WTC11 (cell line): ENCODE data around the gene PSMD14. TPM values are rescaled to one million over a fixed set of nuclear protein-coding genes. Genes with fewer than 3 reads are reported as not detected.

Source experiments
- ATAC-seq: fragments of 200-7000 bp; cut with Tn5 transposase; 2 replicates; pipeline ENCODE4 v1.10.0; 2021; ENCODE audit warnings: mild to moderate bottlenecking, moderate library complexity
- CTCF ChIA-PET: fragments of 300-600 bp; sonication (Branson Sonifier 250); formaldehyde crosslinking; loops from one replicate; lab custom pipeline; 2021; ENCODE audit warnings: antibody characterized with exemption; lab: Charles Lee
- POLR2A ChIA-PET: fragments of 350-600 bp; sonication (Branson Sonifier 250); formaldehyde crosslinking; loops from one replicate; lab custom pipeline; 2021; ENCODE audit warnings: antibody characterized with exemption; lab: Charles Lee
- DNase-seq: peaks from one replicate; pipeline ENCODE4 v3.0.0; 2021; ENCODE audit warnings: low spot score
- H3K27ac Mint-ChIP-seq: 2 replicates; pipeline ENCODE4 v1.8.0; 2021; ENCODE audit warnings: mixed read lengths
- H3K27me3 Mint-ChIP-seq: 2 replicates; pipeline ENCODE4 v1.8.0; 2021; ENCODE audit warnings: low read depth, mild to moderate bottlenecking, moderate library complexity, mixed read lengths
- H3K36me3 Mint-ChIP-seq: 2 replicates; pipeline ENCODE4 v1.8.0; 2021; ENCODE audit warnings: mixed read lengths
- H3K4me1 Mint-ChIP-seq: 2 replicates; pipeline ENCODE4 v1.8.0; 2022; ENCODE audit warnings: mixed read lengths
- H3K4me3 Mint-ChIP-seq: 2 replicates; pipeline ENCODE4 v1.8.0; 2021; ENCODE audit warnings: mild to moderate bottlenecking, moderate library complexity, mixed read lengths
- H3K9me3 Mint-ChIP-seq: 2 replicates; pipeline ENCODE4 v1.8.0; 2021; ENCODE audit warnings: mixed read lengths
- ARID4B ChIP-seq: sonication (generic); formaldehyde crosslinking; IDR thresholded peaks from 2 replicates; pipeline ENCODE4 v1.8.0; 2023; ENCODE audit warnings: missing genetic modification reagents, mild to moderate bottlenecking, borderline replicate concordance
- CBFB ChIP-seq: sonication (generic); formaldehyde crosslinking; IDR thresholded peaks from 2 replicates; pipeline ENCODE4 v1.8.1; 2022; ENCODE audit warnings: mild to moderate bottlenecking, low read depth, missing genetic modification reagents
- CREM ChIP-seq: sonication (generic); formaldehyde crosslinking; IDR thresholded peaks from 2 replicates; pipeline ENCODE4 v1.8.1; 2022; ENCODE audit warnings: mild to moderate bottlenecking, missing genetic modification reagents, moderate library complexity
- EMX1 ChIP-seq: fragments of 250-450 bp; sonication (Bioruptor Pico); IDR thresholded peaks from 2 replicates; pipeline ENCODE4 v1.8.0; 2021; ENCODE audit warnings: mild to moderate bottlenecking
- FOXP4 ChIP-seq: sonication (generic); formaldehyde crosslinking; IDR thresholded peaks from 2 replicates; pipeline ENCODE4 v1.8.0; 2022; ENCODE audit warnings: mild to moderate bottlenecking, missing genetic modification reagents
- GRHL2 ChIP-seq: fragments of 250-450 bp; sonication (Bioruptor Pico); IDR thresholded peaks from 2 replicates; pipeline ENCODE4 v1.8.0; 2022; ENCODE audit warnings: mild to moderate bottlenecking, moderate library complexity; ENCODE audit not compliant: insufficient replicate concordance, severe bottlenecking
- HMGXB4 ChIP-seq: sonication (generic); formaldehyde crosslinking; IDR thresholded peaks from 2 replicates; pipeline ENCODE4 v1.8.1; 2023; ENCODE audit warnings: mild to moderate bottlenecking, moderate library complexity, missing genetic modification reagents
- IRF1 ChIP-seq: sonication (generic); formaldehyde crosslinking; IDR thresholded peaks from 2 replicates; pipeline ENCODE4 v1.8.0; 2023; ENCODE audit warnings: missing genetic modification reagents
- KAT7 ChIP-seq: sonication (generic); formaldehyde crosslinking; IDR thresholded peaks from 2 replicates; pipeline ENCODE4 v1.8.1; 2023; ENCODE audit warnings: missing genetic modification reagents, mild to moderate bottlenecking, borderline replicate concordance
- MLX ChIP-seq: sonication (generic); formaldehyde crosslinking; IDR thresholded peaks from 2 replicates; pipeline ENCODE4 v1.8.1; 2023; ENCODE audit warnings: mild to moderate bottlenecking, missing genetic modification reagents, moderate library complexity
- NFATC4 ChIP-seq: fragments of 250-450 bp; sonication (Bioruptor Pico); IDR thresholded peaks from 2 replicates; pipeline ENCODE4 v1.9.0; 2021; ENCODE audit warnings: mild to moderate bottlenecking
- RORB ChIP-seq: fragments of 250-450 bp; sonication (Bioruptor Pico); IDR thresholded peaks from 2 replicates; pipeline ENCODE4 v1.9.0; 2021; ENCODE audit warnings: mild to moderate bottlenecking
- SMAD3 ChIP-seq: sonication (generic); formaldehyde crosslinking; IDR thresholded peaks from 2 replicates; pipeline ENCODE4 v1.8.0; 2022; ENCODE audit warnings: missing genetic modification reagents, mild to moderate bottlenecking, borderline replicate concordance
- SMAD4 ChIP-seq: sonication (generic); formaldehyde crosslinking; IDR thresholded peaks from 2 replicates; pipeline ENCODE4 v1.8.0; 2022; ENCODE audit warnings: mild to moderate bottlenecking, missing genetic modification reagents
- SOX15 ChIP-seq: fragments of 250-450 bp; sonication (Bioruptor Pico); IDR thresholded peaks from 2 replicates; pipeline ENCODE4 v1.9.0; 2021; ENCODE audit warnings: mild to moderate bottlenecking
- ZNF232 ChIP-seq: sonication (generic); formaldehyde crosslinking; IDR thresholded peaks from 2 replicates; pipeline ENCODE4 v1.8.0; 2022; ENCODE audit warnings: mild to moderate bottlenecking, missing genetic modification reagents
- ZNF416 ChIP-seq: fragments of 250-450 bp; sonication (Bioruptor Pico); IDR thresholded peaks from 2 replicates; pipeline ENCODE4 v1.9.0; 2021; ENCODE audit warnings: mild to moderate bottlenecking, inconsistent platforms
- ZNF512 ChIP-seq: sonication (generic); formaldehyde crosslinking; IDR thresholded peaks from 2 replicates; pipeline ENCODE4 v1.8.1; 2022; ENCODE audit warnings: missing genetic modification reagents, borderline replicate concordance
- total RNA-seq: library from RNA; stranded (reverse); gene quantifications from 3 replicates; pipeline ENCODE4 v1.2.3, GENCODE V29; 2021

The PSMD14 gene
- total RNA-seq, 1 experiment from 2014 or later = 80.5 TPM

GRCh38 chr2:161316701-161317100 is 8.5 kb downstream of the PSMD14 start:
- no peak for ATAC-seq
- Mint-ChIP-seq H3K27me3 (no peaks in the 10 kb centered on the region), H3K36me3 (peaks cover 13% of the 10 kb centered on the region), H3K9me3 (no peaks in the 10 kb centered on the region), H3K4me3 (no peak overlapping the region), H3K27ac (no peak overlapping the region), H3K4me1 (peaks cover 8% of the 10 kb centered on the region)
- no peak for DNase-seq
- ChIA-PET CTCF (interaction anchor here (1.3 kb wide), 1 partner anchor 97 kb away, joined by 3 read pairs; no protein-coding TSS in a partner anchor), POLR2A (no interaction called here)
- no peak for TF ChIP-seq ARID4B (CRISPR knock-in tag)
- TF ChIP-seq SOX15 = no peak

GRCh38 chr2:161321944-161322648 is 13.9 kb downstream of the PSMD14 start:
- Mint-ChIP-seq H3K27me3 (no peaks in the 10 kb centered on the region), H3K27ac (no peak overlapping the region), H3K4me1 (peaks cover 28% of the 10 kb centered on the region), H3K36me3 (peaks cover 25% of the 10 kb centered on the region), H3K4me3 (no peak overlapping the region), H3K9me3 (no peaks in the 10 kb centered on the region)
- no peak for TF ChIP-seq SMAD3 (CRISPR knock-in tag)
- no peak for TF ChIP-seq RORB
- TF ChIP-seq CBFB (CRISPR knock-in tag) = no peak
- no peak for TF ChIP-seq SMAD4 (CRISPR knock-in tag)
- TF ChIP-seq ZNF232 (CRISPR knock-in tag) = no peak
- no peak for TF ChIP-seq IRF1 (CRISPR knock-in tag)
- TF ChIP-seq MLX = no peak
- TF ChIP-seq FOXP4 (CRISPR knock-in tag) = no peak
- no peak for TF ChIP-seq GRHL2 (CRISPR knock-in tag)
- ChIA-PET POLR2A (interaction anchor here (1.2 kb wide), 1 partner anchor 36 kb away, joined by 3 read pairs; no protein-coding TSS in a partner anchor), CTCF (interaction anchor here (1.0 to 1.6 kb wide), 3 partner anchors 9 to 92 kb away, joined by 3 to 4 read pairs (median 3); no protein-coding TSS in a partner anchor)
- DNase-seq (no peak), ATAC-seq (peak; percentile 86)

- POLR2A ChIA-PET = no interaction called here
- Mint-ChIP-seq H3K4me1 (peaks cover 28% of the 10 kb centered on the region), H3K4me3 (no peak overlapping the region), H3K27me3 (no peaks in the 10 kb centered on the region), H3K9me3 (no peaks in the 10 kb centered on the region), H3K36me3 (peaks cover 22% of the 10 kb centered on the region), H3K27ac (no peak overlapping the region)
- ATAC-seq = no peak
- no peak for DNase-seq
- CTCF ChIA-PET = no interaction called here
- TF ChIP-seq KAT7 (no peak), EMX1 (CRISPR knock-in tag) (no peak), NFATC4 (CRISPR knock-in tag) (no peak), HMGXB4 (CRISPR knock-in tag) (no peak), CBFB (CRISPR knock-in tag) (no peak), ZNF512 (CRISPR knock-in tag) (no peak), ZNF416 (CRISPR knock-in tag) (no peak), CREM (CRISPR knock-in tag) (no peak)
These were observed 16.7 kb downstream of the PSMD14 start for GRCh38 chr2:161324876-161325275.
